GM23338 (cell line): ENCODE data around the gene DLEU7.

Experiments used
- CREB1 ChIP-seq: fragments of 250-450 bp; sonication (Bioruptor Pico); IDR thresholded peaks from 2 replicates; pipeline ENCODE4 v1.5.0; 2020; ENCODE audit warnings: low read depth, mild to moderate bottlenecking, moderate library complexity
- EZH2 ChIP-seq: fragments of 200-600 bp; sonication (generic); IDR thresholded peaks from one replicate; pipeline ENCODE4 v1.8.0; 2017; ENCODE audit warnings: antibody characterized with exemption, mild to moderate bottlenecking, low read depth; ENCODE audit not compliant: unreplicated experiment
- EZH2phosphoT487 ChIP-seq: fragments of 200-600 bp; sonication (generic); IDR thresholded peaks from one replicate; pipeline ENCODE4 v1.8.1; 2018; ENCODE audit warnings: antibody characterized with exemption; ENCODE audit not compliant: unreplicated experiment
- JUNB ChIP-seq: IDR thresholded peaks from one replicate; pipeline ENCODE4 v1.6.1; 2016; ENCODE audit warnings: antibody characterized with exemption; ENCODE audit not compliant: unreplicated experiment
- POLR2AphosphoS5 ChIP-seq: IDR thresholded peaks from 2 replicates; pipeline ENCODE4 v1.6.1; 2016; ENCODE audit warnings: antibody characterized with exemption, low read depth
- TF ChIP-seq, protein P1 (sequence below), 2 experiments: fragments of 200-600 bp in 1 of 2; sonication (generic) in 1 of 2; conservative IDR thresholded peaks; 2 replicates each; pipeline versions ENCODE4 v1.5.1 to v1.6.1; 2016 to 2017; ENCODE audit warnings: antibody characterized with exemption in 2 of 2, low read depth in 2 of 2, mild to moderate bottlenecking in 2 of 2, moderate library complexity in 1 of 2
- TF ChIP-seq, protein P2 (sequence below): IDR thresholded peaks from one replicate; pipeline ENCODE4 v1.6.1; 2018; ENCODE audit warnings: antibody characterized with exemption; ENCODE audit not compliant: unreplicated experiment
- TF ChIP-seq, protein P3 (sequence below): fragments of 250-450 bp; sonication (Bioruptor Pico); IDR thresholded peaks from 2 replicates; pipeline ENCODE4 v1.5.0; 2020; ENCODE audit warnings: mild to moderate bottlenecking, moderate library complexity

DNA sequence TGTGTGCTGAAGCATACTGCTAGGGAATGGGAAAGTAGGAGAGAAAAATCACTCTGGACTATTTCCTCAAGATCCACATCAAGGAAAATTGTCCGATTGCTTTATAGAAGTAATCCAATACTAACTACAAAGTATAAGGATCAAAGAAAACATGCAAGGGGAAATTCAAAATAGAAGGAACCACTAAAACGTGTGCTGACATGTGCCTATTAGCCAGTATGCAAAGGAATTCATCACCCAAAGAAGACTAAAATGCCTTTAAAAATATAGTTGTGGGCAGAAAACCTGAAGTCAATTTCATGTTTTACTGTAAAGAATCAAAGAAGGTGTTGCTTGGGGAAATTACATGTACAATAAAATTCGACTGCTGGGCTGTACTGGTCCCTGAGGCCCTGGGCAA lies 14.3 kb downstream of the DLEU7 start:
- TF ChIP-seq, protein P1, sequence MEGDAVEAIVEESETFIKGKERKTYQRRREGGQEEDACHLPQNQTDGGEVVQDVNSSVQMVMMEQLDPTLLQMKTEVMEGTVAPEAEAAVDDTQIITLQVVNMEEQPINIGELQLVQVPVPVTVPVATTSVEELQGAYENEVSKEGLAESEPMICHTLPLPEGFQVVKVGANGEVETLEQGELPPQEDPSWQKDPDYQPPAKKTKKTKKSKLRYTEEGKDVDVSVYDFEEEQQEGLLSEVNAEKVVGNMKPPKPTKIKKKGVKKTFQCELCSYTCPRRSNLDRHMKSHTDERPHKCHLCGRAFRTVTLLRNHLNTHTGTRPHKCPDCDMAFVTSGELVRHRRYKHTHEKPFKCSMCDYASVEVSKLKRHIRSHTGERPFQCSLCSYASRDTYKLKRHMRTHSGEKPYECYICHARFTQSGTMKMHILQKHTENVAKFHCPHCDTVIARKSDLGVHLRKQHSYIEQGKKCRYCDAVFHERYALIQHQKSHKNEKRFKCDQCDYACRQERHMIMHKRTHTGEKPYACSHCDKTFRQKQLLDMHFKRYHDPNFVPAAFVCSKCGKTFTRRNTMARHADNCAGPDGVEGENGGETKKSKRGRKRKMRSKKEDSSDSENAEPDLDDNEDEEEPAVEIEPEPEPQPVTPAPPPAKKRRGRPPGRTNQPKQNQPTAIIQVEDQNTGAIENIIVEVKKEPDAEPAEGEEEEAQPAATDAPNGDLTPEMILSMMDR (conservative IDR thresholded peaks at IDR 0.05; ENCODE audit: low read depth in 2 of 2), result no peak
- TF ChIP-seq POLR2AphosphoS5 (no peak), CREB1 (CRISPR knock-in tag) (no peak), EZH2 (no peak), EZH2phosphoT487 (no peak), JUNB (no peak)
- TF ChIP-seq, protein P2, sequence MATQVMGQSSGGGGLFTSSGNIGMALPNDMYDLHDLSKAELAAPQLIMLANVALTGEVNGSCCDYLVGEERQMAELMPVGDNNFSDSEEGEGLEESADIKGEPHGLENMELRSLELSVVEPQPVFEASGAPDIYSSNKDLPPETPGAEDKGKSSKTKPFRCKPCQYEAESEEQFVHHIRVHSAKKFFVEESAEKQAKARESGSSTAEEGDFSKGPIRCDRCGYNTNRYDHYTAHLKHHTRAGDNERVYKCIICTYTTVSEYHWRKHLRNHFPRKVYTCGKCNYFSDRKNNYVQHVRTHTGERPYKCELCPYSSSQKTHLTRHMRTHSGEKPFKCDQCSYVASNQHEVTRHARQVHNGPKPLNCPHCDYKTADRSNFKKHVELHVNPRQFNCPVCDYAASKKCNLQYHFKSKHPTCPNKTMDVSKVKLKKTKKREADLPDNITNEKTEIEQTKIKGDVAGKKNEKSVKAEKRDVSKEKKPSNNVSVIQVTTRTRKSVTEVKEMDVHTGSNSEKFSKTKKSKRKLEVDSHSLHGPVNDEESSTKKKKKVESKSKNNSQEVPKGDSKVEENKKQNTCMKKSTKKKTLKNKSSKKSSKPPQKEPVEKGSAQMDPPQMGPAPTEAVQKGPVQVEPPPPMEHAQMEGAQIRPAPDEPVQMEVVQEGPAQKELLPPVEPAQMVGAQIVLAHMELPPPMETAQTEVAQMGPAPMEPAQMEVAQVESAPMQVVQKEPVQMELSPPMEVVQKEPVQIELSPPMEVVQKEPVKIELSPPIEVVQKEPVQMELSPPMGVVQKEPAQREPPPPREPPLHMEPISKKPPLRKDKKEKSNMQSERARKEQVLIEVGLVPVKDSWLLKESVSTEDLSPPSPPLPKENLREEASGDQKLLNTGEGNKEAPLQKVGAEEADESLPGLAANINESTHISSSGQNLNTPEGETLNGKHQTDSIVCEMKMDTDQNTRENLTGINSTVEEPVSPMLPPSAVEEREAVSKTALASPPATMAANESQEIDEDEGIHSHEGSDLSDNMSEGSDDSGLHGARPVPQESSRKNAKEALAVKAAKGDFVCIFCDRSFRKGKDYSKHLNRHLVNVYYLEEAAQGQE, result no peak
- TF ChIP-seq, protein P3, sequence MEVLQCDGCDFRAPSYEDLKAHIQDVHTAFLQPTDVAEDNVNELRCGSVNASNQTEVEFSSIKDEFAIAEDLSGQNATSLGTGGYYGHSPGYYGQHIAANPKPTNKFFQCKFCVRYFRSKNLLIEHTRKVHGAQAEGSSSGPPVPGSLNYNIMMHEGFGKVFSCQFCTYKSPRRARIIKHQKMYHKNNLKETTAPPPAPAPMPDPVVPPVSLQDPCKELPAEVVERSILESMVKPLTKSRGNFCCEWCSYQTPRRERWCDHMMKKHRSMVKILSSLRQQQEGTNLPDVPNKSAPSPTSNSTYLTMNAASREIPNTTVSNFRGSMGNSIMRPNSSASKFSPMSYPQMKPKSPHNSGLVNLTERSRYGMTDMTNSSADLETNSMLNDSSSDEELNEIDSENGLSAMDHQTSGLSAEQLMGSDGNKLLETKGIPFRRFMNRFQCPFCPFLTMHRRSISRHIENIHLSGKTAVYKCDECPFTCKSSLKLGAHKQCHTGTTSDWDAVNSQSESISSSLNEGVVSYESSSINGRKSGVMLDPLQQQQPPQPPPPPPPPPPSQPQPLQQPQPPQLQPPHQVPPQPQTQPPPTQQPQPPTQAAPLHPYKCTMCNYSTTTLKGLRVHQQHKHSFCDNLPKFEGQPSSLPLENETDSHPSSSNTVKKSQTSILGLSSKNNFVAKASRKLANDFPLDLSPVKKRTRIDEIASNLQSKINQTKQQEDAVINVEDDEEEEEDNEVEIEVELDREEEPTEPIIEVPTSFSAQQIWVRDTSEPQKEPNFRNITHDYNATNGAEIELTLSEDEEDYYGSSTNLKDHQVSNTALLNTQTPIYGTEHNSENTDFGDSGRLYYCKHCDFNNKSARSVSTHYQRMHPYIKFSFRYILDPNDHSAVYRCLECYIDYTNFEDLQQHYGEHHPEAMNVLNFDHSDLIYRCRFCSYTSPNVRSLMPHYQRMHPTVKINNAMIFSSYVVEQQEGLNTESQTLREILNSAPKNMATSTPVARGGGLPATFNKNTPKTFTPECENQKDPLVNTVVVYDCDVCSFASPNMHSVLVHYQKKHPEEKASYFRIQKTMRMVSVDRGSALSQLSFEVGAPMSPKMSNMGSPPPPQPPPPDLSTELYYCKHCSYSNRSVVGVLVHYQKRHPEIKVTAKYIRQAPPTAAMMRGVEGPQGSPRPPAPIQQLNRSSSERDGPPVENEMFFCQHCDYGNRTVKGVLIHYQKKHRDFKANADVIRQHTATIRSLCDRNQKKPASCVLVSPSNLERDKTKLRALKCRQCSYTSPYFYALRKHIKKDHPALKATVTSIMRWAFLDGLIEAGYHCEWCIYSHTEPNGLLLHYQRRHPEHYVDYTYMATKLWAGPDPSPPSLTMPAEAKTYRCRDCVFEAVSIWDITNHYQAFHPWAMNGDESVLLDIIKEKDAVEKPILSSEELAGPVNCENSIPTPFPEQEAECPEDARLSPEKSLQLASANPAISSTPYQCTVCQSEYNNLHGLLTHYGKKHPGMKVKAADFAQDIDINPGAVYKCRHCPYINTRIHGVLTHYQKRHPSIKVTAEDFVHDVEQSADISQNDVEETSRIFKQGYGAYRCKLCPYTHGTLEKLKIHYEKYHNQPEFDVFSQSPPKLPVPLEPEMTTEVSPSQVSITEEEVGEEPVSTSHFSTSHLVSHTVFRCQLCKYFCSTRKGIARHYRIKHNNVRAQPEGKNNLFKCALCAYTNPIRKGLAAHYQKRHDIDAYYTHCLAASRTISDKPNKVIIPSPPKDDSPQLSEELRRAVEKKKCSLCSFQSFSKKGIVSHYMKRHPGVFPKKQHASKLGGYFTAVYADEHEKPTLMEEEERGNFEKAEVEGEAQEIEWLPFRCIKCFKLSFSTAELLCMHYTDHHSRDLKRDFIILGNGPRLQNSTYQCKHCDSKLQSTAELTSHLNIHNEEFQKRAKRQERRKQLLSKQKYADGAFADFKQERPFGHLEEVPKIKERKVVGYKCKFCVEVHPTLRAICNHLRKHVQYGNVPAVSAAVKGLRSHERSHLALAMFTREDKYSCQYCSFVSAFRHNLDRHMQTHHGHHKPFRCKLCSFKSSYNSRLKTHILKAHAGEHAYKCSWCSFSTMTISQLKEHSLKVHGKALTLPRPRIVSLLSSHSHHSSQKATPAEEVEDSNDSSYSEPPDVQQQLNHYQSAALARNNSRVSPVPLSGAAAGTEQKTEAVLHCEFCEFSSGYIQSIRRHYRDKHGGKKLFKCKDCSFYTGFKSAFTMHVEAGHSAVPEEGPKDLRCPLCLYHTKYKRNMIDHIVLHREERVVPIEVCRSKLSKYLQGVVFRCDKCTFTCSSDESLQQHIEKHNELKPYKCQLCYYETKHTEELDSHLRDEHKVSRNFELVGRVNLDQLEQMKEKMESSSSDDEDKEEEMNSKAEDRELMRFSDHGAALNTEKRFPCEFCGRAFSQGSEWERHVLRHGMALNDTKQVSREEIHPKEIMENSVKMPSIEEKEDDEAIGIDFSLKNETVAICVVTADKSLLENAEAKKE (CRISPR knock-in tag), result no peak
